Tibial nerve (tissue), 4 donors: ENCODE data around the gene FGF14. TPM values are rescaled to one million over a fixed set of nuclear protein-coding genes. Genes with fewer than 3 reads are reported as not detected.

Experiments used
- DNase-seq, 2 donors: peaks; one replicate each; pipeline ENCODE4 v3.0.0-alpha.2; 2019; ENCODE audit warnings: low spot score in 2 of 2
- H3K27ac ChIP-seq, 4 donors: fragments of 200-600 bp; sonication (generic) in 3 of 4; one replicate each; pipeline ENCODE4 v1.5.1; 2017 to 2019; ENCODE audit warnings: mild to moderate bottlenecking in 1 of 4
- H3K27me3 ChIP-seq, 2 donors: fragments of 200-600 bp; sonication (generic) in 1 of 2; one replicate each; pipeline versions ENCODE4 v1.5.1 to v1.6.0; 2017 to 2019
- H3K36me3 ChIP-seq, 3 donors: fragments of 200-600 bp; sonication (generic); one replicate each; pipeline ENCODE4 v1.5.1; 2018 to 2019
- H3K4me1 ChIP-seq, 4 donors: fragments of 200-600 bp; sonication (generic) in 3 of 4; one replicate each; pipeline ENCODE4 v1.5.1; 2017 to 2019
- H3K4me3 ChIP-seq, 4 donors: fragments of 200-600 bp; sonication (generic) in 3 of 4; one replicate each; pipeline ENCODE4 v1.5.1; 2017 to 2019; ENCODE audit warnings: mild to moderate bottlenecking in 1 of 4, moderate library complexity in 1 of 4
- H3K9me3 ChIP-seq, 4 donors: fragments of 200-600 bp; sonication (generic) in 3 of 4; one replicate each; pipeline ENCODE4 v1.5.1; 2017 to 2019
- EP300 ChIP-seq, 2 donors: sonication (generic); formaldehyde crosslinking; IDR thresholded peaks; one replicate each; pipeline ENCODE4 v1.6.1; 2017; ENCODE audit warnings: antibody characterized with exemption in 2 of 2, mild to moderate bottlenecking in 1 of 2
- POLR2A ChIP-seq, 2 donors: fragments of 450-650 bp; IDR thresholded peaks; one replicate each; pipeline ENCODE4 v1.6.1; 2017; ENCODE audit warnings: antibody characterized with exemption in 2 of 2, mild to moderate bottlenecking in 2 of 2, moderate library complexity in 2 of 2
- WGBS, 2 donors: methylation state at CpG; one replicate each; pipeline ENCODE4 v1.1.5; 2018; 5-methylcytosine and 5-hydroxymethylcytosine counted together
- total RNA-seq, 4 donors: library from RNA; depleted of rRNA; stranded (reverse); fragments of >200 nt; gene quantifications; one replicate each; pipeline ENCODE4 v1.1.0, GENCODE V29; 2016
- TF ChIP-seq, protein P1 (sequence below), 5 experiments: fragments of 200-600 bp in 3 of 5; fragments of 450-650 bp in 2 of 5; sonication (generic) in 3 of 5; IDR thresholded peaks; one replicate each; pipeline ENCODE4 v1.5.1; 2016 to 2019; ENCODE audit warnings: antibody characterized with exemption in 5 of 5, mild to moderate bottlenecking in 3 of 5, moderate library complexity in 2 of 5

Gene FGF14
- total RNA-seq, 4 donors from 2014 or later: 0.20 to 2.1 (median 0.21) TPM; not detected in 1

- TF ChIP-seq, protein P1, sequence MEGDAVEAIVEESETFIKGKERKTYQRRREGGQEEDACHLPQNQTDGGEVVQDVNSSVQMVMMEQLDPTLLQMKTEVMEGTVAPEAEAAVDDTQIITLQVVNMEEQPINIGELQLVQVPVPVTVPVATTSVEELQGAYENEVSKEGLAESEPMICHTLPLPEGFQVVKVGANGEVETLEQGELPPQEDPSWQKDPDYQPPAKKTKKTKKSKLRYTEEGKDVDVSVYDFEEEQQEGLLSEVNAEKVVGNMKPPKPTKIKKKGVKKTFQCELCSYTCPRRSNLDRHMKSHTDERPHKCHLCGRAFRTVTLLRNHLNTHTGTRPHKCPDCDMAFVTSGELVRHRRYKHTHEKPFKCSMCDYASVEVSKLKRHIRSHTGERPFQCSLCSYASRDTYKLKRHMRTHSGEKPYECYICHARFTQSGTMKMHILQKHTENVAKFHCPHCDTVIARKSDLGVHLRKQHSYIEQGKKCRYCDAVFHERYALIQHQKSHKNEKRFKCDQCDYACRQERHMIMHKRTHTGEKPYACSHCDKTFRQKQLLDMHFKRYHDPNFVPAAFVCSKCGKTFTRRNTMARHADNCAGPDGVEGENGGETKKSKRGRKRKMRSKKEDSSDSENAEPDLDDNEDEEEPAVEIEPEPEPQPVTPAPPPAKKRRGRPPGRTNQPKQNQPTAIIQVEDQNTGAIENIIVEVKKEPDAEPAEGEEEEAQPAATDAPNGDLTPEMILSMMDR (IDR thresholded peaks at IDR 0.05): no peak
- TF ChIP-seq POLR2A (IDR thresholded peaks at IDR 0.05) (no peak), EP300 (IDR thresholded peaks at IDR 0.05) (no peak)
- H3K4me3 ChIP-seq: no peak overlapping the region
- no peaks in the 10 kb centered on the region for H3K27me3 ChIP-seq
- H3K4me1 ChIP-seq: no peaks in the 10 kb centered on the region
- H3K27ac ChIP-seq: no peak overlapping the region
- no peaks in the 10 kb centered on the region for H3K9me3 ChIP-seq
- no peaks in the 10 kb centered on the region for H3K36me3 ChIP-seq
- DNase-seq: no peak
Observed at GRCh38 chr13:101949681-101950080, 452.2 kb downstream of the FGF14 start.

DNA sequence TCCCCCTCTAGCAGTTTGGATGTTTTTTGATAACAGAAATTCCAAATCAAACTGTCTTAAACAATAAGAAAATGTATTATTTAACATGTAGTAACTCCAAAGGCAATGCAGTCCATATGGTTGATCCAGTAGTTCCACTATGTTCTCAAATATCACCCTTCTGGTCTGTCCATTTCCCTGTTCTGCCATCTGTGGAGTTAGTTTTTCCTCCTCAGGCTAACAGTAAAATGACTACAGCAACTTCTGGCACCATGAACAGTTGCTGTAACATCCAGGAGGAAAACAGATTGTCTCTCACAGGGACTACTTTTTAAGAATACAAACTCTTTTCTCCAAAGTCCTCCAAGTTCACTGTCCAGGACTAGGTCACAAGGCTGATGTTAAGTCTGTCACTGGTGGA, 455.4 kb downstream of the FGF14 start:
- H3K27ac ChIP-seq: no peak overlapping the region
- TF ChIP-seq, protein P1 (IDR thresholded peaks at IDR 0.05): no peak
- TF ChIP-seq POLR2A (IDR thresholded peaks at IDR 0.05) (no peak), EP300 (IDR thresholded peaks at IDR 0.05) (no peak)

GRCh38 chr13:101945435-101945834, 456.4 kb downstream of the FGF14 start:
- no peaks in the 10 kb centered on the region for H3K27me3 ChIP-seq
- no peak for DNase-seq

More for the DNA sequence above, 455.4 kb downstream of the FGF14 start:
- Histone ChIP-seq H3K4me1 (no peaks in the 10 kb centered on the region), H3K27me3 (no peaks in the 10 kb centered on the region), H3K9me3 (no peaks in the 10 kb centered on the region), H3K36me3 (no peaks in the 10 kb centered on the region), H3K4me3 (no peak overlapping the region)
- no peak for DNase-seq

GRCh38 chr13:101944521-101944920, 457.3 kb downstream of the FGF14 start:
- DNase-seq: no peak
- Histone ChIP-seq H3K4me3 (no peak overlapping the region), H3K27me3 (no peaks in the 10 kb centered on the region), H3K36me3 (no peaks in the 10 kb centered on the region), H3K4me1 (no peaks in the 10 kb centered on the region), H3K27ac (no peak overlapping the region), H3K9me3 (no peaks in the 10 kb centered on the region)
- WGBS, 2 donors: 57 to 60% methylated on average over 2 of the region's 2 CpGs
- no peak for TF ChIP-seq POLR2A (IDR thresholded peaks at IDR 0.05)
- TF ChIP-seq, protein P1 (IDR thresholded peaks at IDR 0.05): no peak
- no peak for TF ChIP-seq EP300 (IDR thresholded peaks at IDR 0.05)

More at GRCh38 chr13:101945435-101945834, 456.4 kb downstream of the FGF14 start:
- TF ChIP-seq, protein P1 (IDR thresholded peaks at IDR 0.05): no peak
- no peak for TF ChIP-seq EP300 (IDR thresholded peaks at IDR 0.05)
- TF ChIP-seq POLR2A (IDR thresholded peaks at IDR 0.05): no peak
- H3K27ac ChIP-seq: no peak overlapping the region
- 47 to 63% methylated on average over 6 of the region's 6 CpGs for WGBS, 2 donors
- H3K4me3 ChIP-seq: no peak overlapping the region
- H3K9me3 ChIP-seq: no peaks in the 10 kb centered on the region
- H3K36me3 ChIP-seq: no peaks in the 10 kb centered on the region
- H3K4me1 ChIP-seq: no peaks in the 10 kb centered on the region

GRCh38 chr13:101942535-101943157, 459.2 kb downstream of the FGF14 start:
- H3K27ac ChIP-seq: no peak overlapping the region
- DNase-seq: no peak
- H3K9me3 ChIP-seq: no peaks in the 10 kb centered on the region
- WGBS, 2 donors: 52 to 64% methylated on average over 2 of the region's 2 CpGs
- TF ChIP-seq, protein P1 (IDR thresholded peaks at IDR 0.05): no peak
- no peak for TF ChIP-seq POLR2A (IDR thresholded peaks at IDR 0.05)
- H3K4me3 ChIP-seq: no peak overlapping the region
- no peaks in the 10 kb centered on the region for H3K36me3 ChIP-seq
- H3K27me3 ChIP-seq: no peaks in the 10 kb centered on the region
- H3K4me1 ChIP-seq: no peaks in the 10 kb centered on the region
